GM18870 (cell line): ENCODE measurements around the gene TM2D3.
"Not testable (repeated sequence)": the region's sequence is repeated elsewhere in the genome, so short reads cannot be mapped to it uniquely, and the experiment has no call there.

Source experiments
- ATAC-seq: cut with Tn5 transposase; IDR thresholded peaks from one replicate; pipeline ENCODE4 v1.9.1; 2021; ENCODE audit warnings: moderate library complexity; ENCODE audit not compliant: unreplicated experiment

The TM2D3 gene

DNA sequence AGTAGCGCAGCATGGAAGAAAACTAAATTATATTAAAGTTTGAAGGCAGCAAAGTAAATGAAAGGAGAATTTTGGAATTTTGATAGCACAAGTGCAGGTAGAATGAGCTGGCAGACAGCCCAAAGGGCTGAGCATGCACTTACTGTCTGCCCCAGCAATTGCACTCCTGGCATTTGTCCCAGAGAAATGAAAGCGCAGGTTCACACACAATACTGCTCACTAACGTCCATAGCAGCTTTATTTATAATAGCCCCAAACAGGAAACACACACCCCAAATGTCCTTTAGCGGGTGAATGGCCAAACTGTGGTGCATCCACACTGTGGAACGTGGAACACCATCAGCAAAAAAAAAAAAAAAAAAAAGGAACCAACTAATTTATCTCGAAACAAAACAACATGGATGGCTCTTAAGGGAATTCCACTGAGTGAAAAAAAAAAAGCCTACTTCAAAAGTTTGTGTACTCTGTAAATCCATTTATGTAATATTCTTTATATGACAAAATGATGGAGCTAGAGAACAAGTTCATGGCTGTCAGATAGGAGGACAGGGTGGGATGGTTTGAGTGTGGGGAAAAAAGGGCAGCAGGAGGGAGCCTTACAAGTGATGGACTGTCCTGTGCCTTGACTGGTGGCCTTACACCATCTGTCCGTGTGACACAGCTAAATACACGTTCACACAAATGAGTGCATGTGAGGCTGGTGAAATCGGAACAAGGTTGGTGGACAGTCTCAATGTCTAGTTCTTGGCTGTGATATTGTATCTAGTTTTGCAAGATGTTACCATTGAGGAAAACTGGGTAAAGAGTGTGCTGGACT, 6.0 kb upstream of the TM2D3 start:
- no peak for ATAC-seq

DNA sequence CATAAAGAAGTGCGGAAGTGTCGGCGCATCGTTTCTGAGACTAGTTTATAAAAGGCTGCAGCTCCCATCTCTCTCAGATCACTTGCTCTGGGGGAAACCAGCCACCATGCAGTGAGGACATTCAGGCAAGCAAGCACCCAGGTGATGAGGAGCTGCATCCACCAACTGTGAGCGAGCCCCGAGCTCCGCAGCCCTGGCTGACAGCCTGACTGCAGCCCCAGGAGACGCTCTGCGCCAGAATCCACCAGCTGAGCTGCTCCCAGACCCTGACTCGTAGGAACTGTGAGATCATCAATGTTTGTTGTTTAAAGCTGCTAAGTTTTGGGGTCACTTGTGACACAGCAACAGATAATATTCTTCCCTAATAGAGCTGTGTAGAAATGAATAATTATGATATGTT, 5.0 kb upstream of the TM2D3 start:
- no peak for ATAC-seq

DNA sequence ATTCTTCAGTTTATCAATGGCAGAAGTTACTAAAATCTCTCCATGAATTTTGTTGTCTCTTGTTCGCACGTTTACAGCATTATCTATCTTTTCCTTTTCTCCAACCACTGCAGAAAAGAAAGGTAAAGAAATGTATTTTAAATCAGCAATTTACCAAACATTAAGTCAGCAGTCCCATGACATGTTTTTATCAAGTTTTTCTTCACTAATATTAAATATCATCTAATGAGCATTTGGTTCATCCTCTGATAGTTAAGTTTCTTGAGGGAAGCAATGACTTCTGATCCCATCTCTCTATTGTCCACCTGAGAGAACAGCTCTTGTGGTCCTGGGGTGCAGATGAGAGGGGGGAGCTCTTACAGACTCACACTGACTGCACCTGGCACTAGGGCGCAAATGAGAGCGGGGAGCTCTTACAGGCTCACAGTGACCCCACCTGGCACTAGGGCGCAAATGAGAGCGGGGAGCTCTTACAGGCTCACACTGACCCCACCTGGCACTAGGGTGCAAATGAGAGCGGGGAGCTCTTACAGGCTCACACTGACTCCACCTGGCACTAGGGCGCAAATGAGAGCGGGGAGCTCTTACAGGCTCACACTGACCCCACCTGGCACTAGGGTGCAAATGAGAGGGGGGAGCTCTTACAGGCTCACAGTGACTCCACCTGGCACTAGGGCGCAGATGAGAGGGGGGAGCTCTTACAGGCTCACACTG, 2.6 kb upstream of the TM2D3 start:
- ATAC-seq = not testable (repeated sequence)

- ATAC-seq = no peak
Observed at GRCh38 chr15:101654171-101654570, 2.0 kb upstream of the TM2D3 start.

DNA sequence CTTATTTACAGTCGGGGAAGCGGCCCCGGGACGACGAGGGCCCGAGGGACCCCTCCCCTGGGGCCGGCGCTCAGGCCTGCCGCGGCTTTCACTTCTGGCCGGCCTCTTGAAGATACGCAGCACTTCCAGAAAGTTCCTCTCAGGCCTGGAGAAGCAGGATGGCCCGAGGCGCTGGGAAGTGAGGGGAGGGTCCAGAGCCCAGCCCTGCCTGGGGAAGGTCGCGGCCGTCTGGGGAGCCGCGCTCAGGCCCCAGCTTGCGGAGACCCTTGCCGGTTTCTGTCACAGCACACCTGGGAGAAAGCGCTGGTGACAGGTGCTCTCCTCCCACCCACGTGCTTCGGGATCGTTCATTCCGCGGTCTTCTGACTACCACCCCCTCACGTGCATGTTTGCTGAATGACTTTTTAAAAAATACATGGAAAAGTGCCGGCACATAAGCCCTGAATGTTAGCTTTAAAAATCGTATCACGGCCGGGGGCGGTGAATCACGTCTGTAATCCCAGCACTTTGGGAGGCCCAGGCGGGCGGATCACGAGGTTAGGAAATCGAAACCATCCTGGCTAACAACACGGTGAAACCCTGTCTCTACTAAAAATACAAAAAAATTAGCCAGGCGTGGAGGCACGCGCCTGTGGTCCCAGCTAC, 727 bp upstream of the TM2D3 start:
- ATAC-seq = no peak

GRCh38 chr15:101651554-101652097, 555 bp downstream of the TM2D3 start:
- peak; percentile 37 for ATAC-seq

- ATAC-seq = no peak
Observed at GRCh38 chr15:101650145-101650544, 2.0 kb downstream of the TM2D3 start.

DNA sequence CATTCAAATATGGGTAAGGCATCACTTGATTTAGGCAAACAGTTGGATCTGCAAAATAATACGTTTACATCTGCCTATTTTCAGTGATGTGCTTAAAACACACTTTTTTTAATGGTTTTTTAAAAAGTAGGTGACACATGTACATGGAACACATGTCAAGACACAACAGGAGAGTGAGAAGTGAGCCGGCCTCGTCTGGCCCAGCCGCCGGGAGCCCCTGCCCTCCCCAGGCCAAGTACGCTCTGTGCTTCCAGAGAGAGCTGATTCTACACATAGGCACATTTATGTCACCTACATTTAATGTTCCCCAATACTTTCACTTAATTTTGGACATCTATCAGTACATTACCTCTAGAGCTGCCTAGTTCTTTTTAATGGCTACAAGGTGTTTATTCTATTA, 3.8 kb downstream of the TM2D3 start:
- no peak for ATAC-seq

DNA sequence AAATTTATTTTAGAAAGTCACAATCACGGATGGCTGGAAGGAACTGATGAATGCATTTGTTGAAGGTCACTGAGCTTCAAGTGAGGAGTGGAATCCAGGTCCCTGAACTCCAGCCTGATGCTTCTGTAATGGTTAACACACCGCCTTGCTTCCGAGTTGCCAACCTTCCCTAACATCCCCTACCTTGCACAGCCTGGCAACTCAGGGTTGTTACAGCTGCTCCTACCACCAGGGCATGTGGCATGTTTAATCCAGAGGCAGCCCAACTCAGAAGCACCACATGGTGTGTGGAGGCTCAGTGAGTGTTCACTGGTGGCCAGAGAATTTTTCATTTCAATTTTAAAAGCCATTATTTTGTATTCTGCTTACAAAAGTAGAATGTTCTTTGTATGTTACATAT, 4.9 kb downstream of the TM2D3 start:
- ATAC-seq = no peak

- ATAC-seq = no peak
Observed at GRCh38 chr15:101646672-101647071, 5.5 kb downstream of the TM2D3 start.

- no peak for ATAC-seq
Observed at GRCh38 chr15:101642361-101642760, 9.8 kb downstream of the TM2D3 start.

DNA sequence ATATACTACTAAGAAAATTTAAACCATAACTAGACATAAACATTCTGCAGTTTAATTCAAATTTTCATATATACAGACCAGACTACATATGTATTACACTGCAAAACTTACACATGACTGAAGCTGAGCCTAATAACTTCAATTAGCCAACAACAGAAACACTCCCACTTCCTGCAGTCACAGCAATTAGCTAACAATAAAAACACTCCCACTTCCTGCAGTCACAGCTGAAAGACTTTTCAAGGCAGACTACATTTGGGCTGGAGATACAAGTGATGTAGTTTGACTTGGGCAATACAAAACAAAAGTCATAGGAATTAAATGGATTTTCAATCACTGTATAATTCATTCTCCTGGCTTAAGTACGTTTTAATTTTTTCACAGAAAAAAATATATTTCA, 10.3 kb downstream of the TM2D3 start:
- no peak for ATAC-seq

DNA sequence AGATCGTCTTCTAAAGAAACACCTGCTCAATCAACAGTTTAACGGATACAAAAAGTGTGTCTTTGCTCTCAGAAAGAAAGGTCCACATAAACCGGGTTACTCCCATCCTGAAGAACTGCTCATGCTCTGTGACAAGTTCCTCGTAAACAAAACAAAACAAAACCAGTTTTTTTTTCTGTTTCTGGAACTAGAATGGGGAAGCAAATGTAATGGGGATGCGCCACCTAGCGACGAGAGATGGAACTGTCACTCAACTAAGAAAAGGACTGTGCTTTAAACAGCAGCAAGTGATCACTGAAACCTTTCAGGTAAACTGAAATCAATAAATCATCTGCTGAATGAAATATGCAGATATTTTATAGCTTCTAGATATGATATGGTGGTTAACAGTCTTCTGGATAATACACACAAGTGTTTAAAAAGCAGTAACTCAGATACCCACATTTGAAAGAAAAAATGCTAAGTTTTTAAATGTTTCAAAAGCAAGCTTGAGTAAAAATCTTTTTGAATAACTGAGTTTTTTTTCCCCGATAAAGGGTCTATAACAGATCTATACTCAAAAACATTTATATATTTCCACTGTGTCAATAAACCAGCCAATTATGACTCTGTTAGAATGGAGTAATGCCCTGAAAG, 10.9 kb downstream of the TM2D3 start:
- ATAC-seq = peak; percentile 56

DNA sequence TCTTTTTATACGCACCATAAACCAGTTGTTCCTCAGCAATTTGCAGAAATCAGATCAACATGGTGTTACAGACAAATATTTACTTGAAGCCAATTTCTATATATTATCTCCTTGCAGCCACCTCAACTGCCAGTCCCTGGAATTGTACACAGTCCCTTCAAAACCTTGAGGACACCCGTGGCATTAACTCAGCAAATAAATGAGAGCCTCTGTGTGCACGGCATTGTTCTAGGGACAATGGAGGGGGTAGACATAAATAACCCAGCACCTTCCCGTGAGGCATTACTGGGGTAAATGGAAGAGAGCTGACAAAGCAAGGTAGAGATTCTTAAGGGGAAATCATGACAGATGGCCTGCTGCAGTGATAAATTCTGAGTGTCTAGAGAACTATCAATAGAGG, 12.5 kb downstream of the TM2D3 start:
- no peak for ATAC-seq

GRCh38 chr15:101637919-101638318, 14.3 kb downstream of the TM2D3 start:
- ATAC-seq = no peak

GRCh38 chr15:101637516-101637915, 14.7 kb downstream of the TM2D3 start:
- no peak for ATAC-seq

DNA sequence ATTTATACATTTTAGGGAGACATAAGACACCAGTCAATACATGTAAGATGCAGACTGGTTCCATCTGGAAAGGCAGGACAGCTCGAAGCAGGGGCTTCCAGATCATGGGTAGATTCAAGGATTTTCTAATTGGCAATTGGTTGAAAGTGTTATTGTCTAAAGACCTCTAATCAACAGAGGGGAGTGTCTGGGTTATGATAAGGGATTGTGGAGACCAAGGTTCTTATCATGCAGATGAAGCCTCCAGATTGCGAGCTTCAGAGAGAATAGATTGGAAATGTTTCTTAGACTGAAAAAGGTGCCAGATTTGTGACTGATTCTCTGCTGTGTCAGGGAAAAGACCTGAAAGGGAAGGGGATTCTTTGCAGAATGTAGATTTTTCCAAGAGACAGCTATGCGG, 15.1 kb downstream of the TM2D3 start:
- ATAC-seq = no peak

DNA sequence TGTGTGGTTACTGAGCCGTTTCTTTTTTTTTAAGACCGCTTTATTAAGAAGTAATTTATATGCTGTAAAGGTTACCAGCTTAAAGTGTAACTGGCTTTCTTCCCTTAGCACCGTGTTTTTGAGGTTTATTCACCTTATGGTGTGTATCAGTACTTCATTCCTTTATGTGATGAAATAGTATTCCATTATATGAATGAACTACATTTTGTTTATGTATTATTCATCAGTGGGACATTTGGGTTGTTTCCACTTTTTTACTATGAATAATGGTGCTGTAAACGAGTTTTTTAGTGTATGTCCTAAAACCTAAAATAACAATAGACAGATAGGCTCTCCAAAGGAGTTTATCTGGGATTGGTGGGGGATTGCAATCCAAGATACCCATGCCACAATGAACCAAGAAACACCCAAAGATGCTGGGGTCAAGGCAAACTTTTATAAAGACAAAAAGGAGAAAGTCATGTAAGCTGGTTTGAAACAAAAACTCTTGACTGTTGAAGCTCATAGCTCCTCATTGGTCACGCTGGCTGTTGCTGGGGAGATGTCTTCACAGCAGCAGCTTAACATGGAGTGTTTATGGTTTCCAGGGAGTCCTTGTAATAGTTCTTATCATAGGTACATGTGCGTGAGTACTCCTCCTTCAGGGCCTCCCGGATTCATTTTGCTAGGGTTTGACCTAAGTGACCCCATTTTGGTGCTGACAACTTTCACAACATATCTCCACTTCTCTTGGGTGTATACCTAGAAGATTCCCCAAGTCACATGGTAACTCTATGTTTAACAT, 16.0 kb downstream of the TM2D3 start:
- ATAC-seq = no peak

DNA sequence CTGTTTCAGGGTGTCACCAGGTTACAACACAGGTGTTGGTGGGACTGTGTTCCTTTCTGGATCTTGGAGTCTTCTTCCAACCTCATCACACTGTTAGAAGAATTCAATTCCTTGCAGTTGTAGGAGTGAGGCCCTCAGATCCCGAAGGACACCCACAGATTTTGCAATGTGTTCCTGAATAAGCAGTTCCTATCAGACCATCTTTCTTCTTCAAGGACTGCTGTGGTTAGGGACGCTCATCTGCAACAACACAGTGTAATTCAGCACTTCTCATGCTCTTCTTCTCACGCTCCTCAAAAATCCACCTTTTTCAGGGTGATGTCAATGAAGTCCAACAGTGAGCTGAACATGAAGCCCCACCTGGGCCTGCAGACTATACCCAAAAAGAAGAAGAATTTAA, 18.8 kb downstream of the TM2D3 start:
- ATAC-seq = no peak

- ATAC-seq = not testable (repeated sequence)
Observed at GRCh38 chr15:101626729-101627128, 25.5 kb downstream of the TM2D3 start.
